Measurements from ENCODE around the gene AKAP1.

Gene AKAP1

GRCh38 chr17:57105591-57105990 is 20.5 kb downstream of the AKAP1 start:
- DNase-seq (ENCODE audit: low read depth): no peak

- no peak for DNase-seq (ENCODE audit: low read depth)
These were observed 21.2 kb downstream of the AKAP1 start for GRCh38 chr17:57106107-57106835.

GRCh38 chr17:57106836-57107497 is 21.9 kb downstream of the AKAP1 start:
- no peak for DNase-seq (ENCODE audit: low read depth)

- no peak for DNase-seq (ENCODE audit: low read depth)
These were observed 22.6 kb downstream of the AKAP1 start for GRCh38 chr17:57107498-57108101.

- no peak for DNase-seq (ENCODE audit: low read depth)
These were observed 23.8 kb downstream of the AKAP1 start for GRCh38 chr17:57108671-57109392.

GRCh38 chr17:57109393-57110151 is 24.5 kb downstream of the AKAP1 start:
- no peak for DNase-seq (ENCODE audit: low read depth)

GRCh38 chr17:57110152-57110542 is 25.1 kb downstream of the AKAP1 start:
- DNase-seq (ENCODE audit: low read depth): no peak

GRCh38 chr17:57110579-57111325 is 25.7 kb downstream of the AKAP1 start:
- DNase-seq (ENCODE audit: low read depth): no peak

GRCh38 chr17:57111386-57111785 is 26.3 kb downstream of the AKAP1 start:
- DNase-seq (ENCODE audit: low read depth): no peak

- DNase-seq (ENCODE audit: low read depth): no peak
These were observed 28.0 kb downstream of the AKAP1 start for GRCh38 chr17:57113011-57113410.

- DNase-seq (ENCODE audit: low read depth): no peak
These were observed 28.6 kb downstream of the AKAP1 start for GRCh38 chr17:57113656-57114055.

GRCh38 chr17:57114085-57114673 is 29.1 kb downstream of the AKAP1 start:
- DNase-seq (ENCODE audit: low read depth): no peak

- DNase-seq (ENCODE audit: low read depth): no peak
These were observed 30.3 kb downstream of the AKAP1 start for GRCh38 chr17:57115377-57115776.

- no peak for DNase-seq (ENCODE audit: low read depth)
These were observed 30.9 kb downstream of the AKAP1 start for GRCh38 chr17:57115916-57116315.

GRCh38 chr17:57117798-57118197 is 32.8 kb downstream of the AKAP1 start:
- DNase-seq (ENCODE audit: low read depth): no peak

- no peak for DNase-seq (ENCODE audit: low read depth)
These were observed 35.8 kb downstream of the AKAP1 start for GRCh38 chr17:57120814-57121213.

- DNase-seq (ENCODE audit: low read depth): peak; percentile 24
These were observed 36.4 kb downstream of the AKAP1 start for GRCh38 chr17:57121308-57122042.

- no peak for DNase-seq (ENCODE audit: low read depth)
These were observed 39.0 kb downstream of the AKAP1 start for GRCh38 chr17:57124053-57124452.

GRCh38 chr17:57125406-57125805 is 40.4 kb downstream of the AKAP1 start:
- no peak for DNase-seq (ENCODE audit: low read depth)

GRCh38 chr17:57125866-57126265 is 40.8 kb downstream of the AKAP1 start:
- DNase-seq (ENCODE audit: low read depth): no peak
